ENCODE measurements around the gene PLXNA4.

GRCh38 chr7:132497098-132497497 is 79.2 kb downstream of the PLXNA4 start:
- no peak for TF ChIP-seq POLR2A (IDR thresholded peaks at IDR 0.05; ENCODE audit: low read depth, low read length)
- TF ChIP-seq POLR2AphosphoS5 (IDR thresholded peaks at IDR 0.05; ENCODE audit: low read depth, low read length) = no peak

Measured in GM12892 (cell line).